Measurements from ENCODE around the gene USP32. TPM values are rescaled to one million over a fixed set of nuclear protein-coding genes. Genes with fewer than 3 reads are reported as not detected.

Gene USP32
- total RNA-seq, 1 donor from 2014 or later = 59.6 TPM

GRCh38 chr17:60169921-60170817 lies 221.8 kb downstream of the USP32 start:
- H3K27me3 Mint-ChIP-seq (ENCODE audit: unreplicated experiment) = peaks cover 5% of the 10 kb centered on the region
- DNase-seq = no peak
- H3K27ac Mint-ChIP-seq (ENCODE audit: unreplicated experiment) = no peak overlapping the region
- H3K4me3 Mint-ChIP-seq (ENCODE audit: unreplicated experiment) = no peak overlapping the region
- no peaks in the 10 kb centered on the region for H3K9me3 Mint-ChIP-seq (ENCODE audit: unreplicated experiment)
- TF ChIP-seq CTCF (IDR thresholded peaks at IDR 0.05; ENCODE audit: partially characterized antibody, unreplicated experiment) = no peak
- H3K4me1 Mint-ChIP-seq (ENCODE audit: low read depth, unreplicated experiment) = peaks cover 26% of the 10 kb centered on the region
- H3K36me3 Mint-ChIP-seq (ENCODE audit: unreplicated experiment) = no peaks in the 10 kb centered on the region

- TF ChIP-seq CTCF (IDR thresholded peaks at IDR 0.05; ENCODE audit: partially characterized antibody, unreplicated experiment) = no peak
- Mint-ChIP-seq H3K4me3 (ENCODE audit: unreplicated experiment) (no peak overlapping the region), H3K9me3 (ENCODE audit: unreplicated experiment) (no peaks in the 10 kb centered on the region), H3K4me1 (ENCODE audit: low read depth, unreplicated experiment) (peaks cover 22% of the 10 kb centered on the region), H3K27me3 (ENCODE audit: unreplicated experiment) (peaks cover 5% of the 10 kb centered on the region), H3K36me3 (ENCODE audit: unreplicated experiment) (no peaks in the 10 kb centered on the region), H3K27ac (ENCODE audit: unreplicated experiment) (no peak overlapping the region)
- no peak for DNase-seq
These were observed 223.3 kb downstream of the USP32 start for GRCh38 chr17:60168654-60169053.

GRCh38 chr17:60167065-60167741 lies 224.7 kb downstream of the USP32 start:
- no peak overlapping the region for H3K4me3 Mint-ChIP-seq (ENCODE audit: unreplicated experiment)
- no peak for DNase-seq
- TF ChIP-seq CTCF (IDR thresholded peaks at IDR 0.05; ENCODE audit: partially characterized antibody, unreplicated experiment) = no peak
- H3K36me3 Mint-ChIP-seq (ENCODE audit: unreplicated experiment) = no peaks in the 10 kb centered on the region
- no peak overlapping the region for H3K27ac Mint-ChIP-seq (ENCODE audit: unreplicated experiment)
- H3K9me3 Mint-ChIP-seq (ENCODE audit: unreplicated experiment) = no peaks in the 10 kb centered on the region
- H3K27me3 Mint-ChIP-seq (ENCODE audit: unreplicated experiment) = peaks cover 5% of the 10 kb centered on the region
- H3K4me1 Mint-ChIP-seq (ENCODE audit: low read depth, unreplicated experiment) = peaks cover 24% of the 10 kb centered on the region

- DNase-seq = no peak
- Mint-ChIP-seq H3K9me3 (ENCODE audit: unreplicated experiment) (no peaks in the 10 kb centered on the region), H3K4me1 (ENCODE audit: low read depth, unreplicated experiment) (peaks cover 27% of the 10 kb centered on the region), H3K4me3 (ENCODE audit: unreplicated experiment) (no peak overlapping the region), H3K36me3 (ENCODE audit: unreplicated experiment) (no peaks in the 10 kb centered on the region), H3K27ac (ENCODE audit: unreplicated experiment) (no peak overlapping the region), H3K27me3 (ENCODE audit: unreplicated experiment) (peaks cover 5% of the 10 kb centered on the region)
- no peak for TF ChIP-seq CTCF (IDR thresholded peaks at IDR 0.05; ENCODE audit: partially characterized antibody, unreplicated experiment)
These were observed 226.0 kb downstream of the USP32 start for GRCh38 chr17:60165971-60166370.

- Mint-ChIP-seq H3K4me1 (ENCODE audit: low read depth, unreplicated experiment) (peaks cover 24% of the 10 kb centered on the region), H3K4me3 (ENCODE audit: unreplicated experiment) (no peak overlapping the region), H3K9me3 (ENCODE audit: unreplicated experiment) (peaks cover 1% of the 10 kb centered on the region)
These were observed 226.7 kb downstream of the USP32 start for GRCh38 chr17:60165223-60165622.

More at GRCh38 chr17:60165223-60165622, 226.7 kb downstream of the USP32 start:
- H3K36me3 Mint-ChIP-seq (ENCODE audit: unreplicated experiment) = no peaks in the 10 kb centered on the region
- TF ChIP-seq CTCF (IDR thresholded peaks at IDR 0.05; ENCODE audit: partially characterized antibody, unreplicated experiment) = no peak
- H3K27me3 Mint-ChIP-seq (ENCODE audit: unreplicated experiment) = peaks cover 3% of the 10 kb centered on the region
- no peak for DNase-seq
- H3K27ac Mint-ChIP-seq (ENCODE audit: unreplicated experiment) = no peak overlapping the region
